ENCODE data around the gene RASAL1.

Gene RASAL1

DNA sequence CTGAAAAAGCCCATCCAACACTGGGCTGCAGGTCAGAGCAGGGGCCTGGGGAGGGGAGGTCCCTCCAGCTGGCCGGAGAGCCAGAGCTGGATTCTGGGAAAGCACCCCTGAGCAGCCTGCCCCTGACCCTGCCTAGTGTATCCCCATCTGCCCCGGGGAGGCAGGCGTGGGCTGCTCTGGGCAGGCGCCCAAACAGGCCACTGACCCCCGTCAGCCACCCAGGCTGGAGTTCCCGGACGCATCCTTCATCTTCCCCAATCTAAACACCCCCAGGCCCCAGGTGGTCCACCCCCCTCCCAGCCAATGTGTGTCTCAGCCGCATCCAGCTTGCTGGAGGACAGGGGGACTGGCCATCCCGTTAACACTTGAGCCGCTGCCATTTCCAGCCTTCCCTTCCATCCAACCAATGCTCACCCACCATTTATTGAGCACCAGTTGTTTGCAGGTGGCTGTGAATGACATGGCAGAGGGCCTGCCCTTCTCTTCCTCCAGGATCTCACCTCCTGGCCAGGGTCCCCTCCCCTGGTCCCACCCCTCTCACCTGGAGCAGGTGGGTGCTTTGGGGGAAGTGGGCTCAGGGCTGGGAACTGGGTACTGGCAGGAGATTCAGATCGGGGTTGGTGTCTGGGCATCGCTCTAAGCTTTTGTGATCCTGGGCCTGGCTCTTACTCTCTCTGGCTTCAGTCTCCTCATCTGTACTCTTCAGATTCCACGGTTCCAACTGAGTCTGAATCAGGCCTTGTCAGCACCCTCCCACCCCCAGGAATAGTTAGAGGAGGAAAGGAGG lies 79.8 kb downstream of the RASAL1 start:
- DNase-seq (ENCODE audit: low spot score): no peak

DNA sequence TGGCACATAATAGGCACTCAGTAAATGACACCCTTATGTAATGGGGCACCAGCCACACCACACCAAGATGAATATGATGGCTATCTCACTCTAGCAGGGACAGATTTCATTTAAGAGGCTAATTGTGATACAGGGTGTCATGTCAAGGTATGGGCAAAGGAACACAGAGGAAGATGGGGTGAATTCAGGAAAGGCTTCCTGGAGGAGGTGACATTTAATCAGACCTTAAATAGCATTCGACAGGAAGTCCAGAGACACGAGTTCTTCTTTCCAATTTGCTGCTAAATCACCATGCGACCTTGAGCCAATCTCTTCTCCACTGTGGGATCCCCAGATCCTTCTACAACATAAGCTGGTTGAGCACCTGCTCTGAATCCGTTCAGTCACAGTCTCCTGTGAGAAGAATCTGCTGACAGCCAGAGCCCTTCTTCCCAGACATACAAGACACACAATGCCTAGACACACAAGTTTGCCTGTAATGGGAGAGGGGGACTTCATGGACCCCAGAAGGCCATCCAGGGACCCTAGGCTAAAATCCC lies 80.5 kb downstream of the RASAL1 start:
- DNase-seq (ENCODE audit: low spot score): no peak

DNA sequence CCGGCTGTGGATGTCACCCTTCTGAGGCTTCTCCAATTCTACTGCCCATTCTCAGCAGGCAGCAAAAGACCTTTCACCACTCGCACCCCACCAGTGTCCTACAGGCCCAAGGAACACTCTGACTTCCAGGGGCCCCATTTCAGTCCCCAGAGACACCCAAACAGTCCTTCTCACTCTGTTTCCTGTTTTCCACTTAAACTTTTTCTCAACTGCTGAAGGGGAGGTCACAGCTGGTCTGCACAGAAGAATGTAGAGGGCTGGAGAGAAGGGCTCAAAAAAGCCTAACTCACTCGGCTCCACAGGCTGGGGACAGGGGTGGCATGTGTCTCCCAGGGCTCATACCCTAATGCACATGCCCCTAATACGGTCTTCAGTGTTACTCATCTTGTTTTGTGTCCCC lies 83.2 kb downstream of the RASAL1 start:
- no peak for DNase-seq (ENCODE audit: low spot score)

DNA sequence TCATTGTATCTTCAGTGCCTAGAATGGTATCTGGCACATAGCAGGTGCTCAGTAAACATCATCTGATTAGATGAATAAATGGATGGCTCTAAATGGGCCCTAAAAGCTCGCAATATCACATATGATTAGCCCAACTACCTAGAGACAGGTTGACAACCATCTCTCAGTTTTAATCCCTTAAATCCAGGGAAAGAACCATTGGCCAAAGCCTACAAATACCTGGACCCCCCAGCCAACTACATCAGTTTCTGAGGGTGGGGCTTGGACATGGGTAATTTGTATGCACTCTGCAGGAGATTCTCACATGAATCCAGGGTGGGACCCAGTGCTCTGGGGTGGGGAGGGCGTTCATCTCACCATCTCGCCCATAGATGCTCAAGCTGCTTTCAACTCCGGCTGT lies 83.8 kb downstream of the RASAL1 start:
- DNase-seq (ENCODE audit: low spot score): no peak

DNA sequence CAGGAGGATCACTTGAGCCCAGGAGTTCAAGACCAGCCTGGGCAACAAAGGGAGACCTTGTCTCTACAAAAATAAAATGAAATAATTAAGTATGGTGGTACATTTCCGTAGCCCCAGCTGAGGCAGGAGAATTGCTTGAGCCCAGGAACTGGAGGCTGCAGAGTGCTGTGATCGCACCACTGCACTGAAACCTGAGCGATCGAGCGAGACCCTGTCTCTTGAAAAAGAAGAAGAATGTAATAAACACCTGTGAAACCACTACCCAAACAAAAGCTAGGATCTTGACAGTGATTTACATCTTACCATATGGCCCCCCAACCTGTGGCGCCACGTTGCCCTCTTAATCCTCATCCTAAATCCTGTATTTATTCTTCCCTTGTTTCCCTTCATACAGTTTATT lies 84.8 kb downstream of the RASAL1 start:
- no peak for DNase-seq (ENCODE audit: low spot score)

DNA sequence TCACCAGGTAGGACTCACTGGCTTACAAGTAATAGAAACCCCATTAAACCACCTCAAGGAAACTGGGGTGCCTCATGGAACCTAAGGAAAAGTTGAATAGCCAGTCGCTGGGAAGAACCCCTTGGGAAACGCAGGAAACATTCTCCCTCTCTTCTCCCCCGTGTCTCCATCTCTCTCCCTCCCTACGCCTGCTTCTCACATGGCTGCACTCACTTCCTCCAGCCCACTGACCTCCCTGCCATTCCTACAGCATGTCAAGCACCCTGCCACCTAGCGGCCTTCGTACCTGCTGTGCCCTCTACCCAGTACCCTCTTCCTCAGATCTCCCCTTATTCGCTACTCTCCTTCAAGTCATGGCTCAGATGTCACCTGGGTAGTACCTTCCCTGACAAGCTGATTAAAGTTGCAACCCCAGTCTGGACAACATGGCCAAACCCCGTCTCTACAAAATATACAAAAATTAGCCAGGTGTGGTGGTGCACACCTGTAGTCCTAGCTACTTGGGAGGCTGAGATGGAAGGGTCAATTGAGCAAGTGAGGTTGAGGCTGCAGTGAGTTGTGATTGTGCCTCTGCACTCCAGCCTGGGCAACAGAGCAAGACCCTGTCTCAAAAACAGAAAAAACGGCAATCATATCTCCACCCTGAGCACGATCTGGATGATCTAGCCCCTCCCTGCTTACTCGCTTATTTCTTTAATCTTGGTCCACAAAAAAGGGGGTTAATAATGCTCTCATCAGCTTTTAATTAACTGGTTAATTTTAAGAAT lies 85.4 kb downstream of the RASAL1 start:
- peak; percentile 70 for DNase-seq (ENCODE audit: low spot score)
